Femur (tissue), 1 donor: ENCODE data around the gene KIF12.
"Not testable (repeated sequence)": the region's sequence is repeated elsewhere in the genome, so short reads cannot be mapped to it uniquely, and the experiment has no call there.

Source experiments
- DNase-seq: peaks from one replicate; pipeline ENCODE4 v3.0.0-alpha.2; 2017

KIF12 gene

GRCh38 chr9:114083666-114084065 is 15.4 kb downstream of the KIF12 start:
- DNase-seq, result peak; percentile 17

DNA sequence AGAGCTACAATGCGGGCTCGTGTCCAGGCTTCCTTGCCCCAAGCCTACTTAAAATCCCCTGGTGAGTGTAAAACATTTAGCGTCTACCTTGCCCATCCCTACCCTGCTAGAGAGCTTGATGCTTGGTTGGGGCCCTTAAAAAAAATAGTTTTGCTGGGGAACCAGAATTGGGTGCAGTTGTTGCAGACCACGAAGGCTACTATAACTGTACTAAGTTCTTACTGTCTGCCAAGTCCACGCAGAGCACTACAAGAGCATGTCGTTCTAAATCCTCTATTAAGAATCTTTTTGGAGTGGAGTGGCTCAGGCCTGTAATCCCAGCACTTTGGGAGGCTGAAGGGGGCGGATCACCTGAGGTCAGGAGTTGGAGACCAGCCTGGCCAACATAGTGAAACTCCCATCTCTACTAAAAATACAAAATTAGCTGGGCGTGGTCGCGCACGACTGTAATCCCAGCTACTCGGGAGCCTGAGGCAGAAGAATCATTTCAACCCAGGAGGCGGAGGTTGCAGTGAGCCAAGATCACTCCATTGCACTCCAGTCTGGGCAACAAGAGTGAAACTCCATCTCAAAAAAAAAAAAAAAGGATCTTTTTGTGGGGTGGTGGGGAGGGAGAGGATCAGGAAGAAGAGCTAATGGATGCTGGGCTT is 16.2 kb downstream of the KIF12 start:
- DNase-seq, result not testable (repeated sequence)

DNA sequence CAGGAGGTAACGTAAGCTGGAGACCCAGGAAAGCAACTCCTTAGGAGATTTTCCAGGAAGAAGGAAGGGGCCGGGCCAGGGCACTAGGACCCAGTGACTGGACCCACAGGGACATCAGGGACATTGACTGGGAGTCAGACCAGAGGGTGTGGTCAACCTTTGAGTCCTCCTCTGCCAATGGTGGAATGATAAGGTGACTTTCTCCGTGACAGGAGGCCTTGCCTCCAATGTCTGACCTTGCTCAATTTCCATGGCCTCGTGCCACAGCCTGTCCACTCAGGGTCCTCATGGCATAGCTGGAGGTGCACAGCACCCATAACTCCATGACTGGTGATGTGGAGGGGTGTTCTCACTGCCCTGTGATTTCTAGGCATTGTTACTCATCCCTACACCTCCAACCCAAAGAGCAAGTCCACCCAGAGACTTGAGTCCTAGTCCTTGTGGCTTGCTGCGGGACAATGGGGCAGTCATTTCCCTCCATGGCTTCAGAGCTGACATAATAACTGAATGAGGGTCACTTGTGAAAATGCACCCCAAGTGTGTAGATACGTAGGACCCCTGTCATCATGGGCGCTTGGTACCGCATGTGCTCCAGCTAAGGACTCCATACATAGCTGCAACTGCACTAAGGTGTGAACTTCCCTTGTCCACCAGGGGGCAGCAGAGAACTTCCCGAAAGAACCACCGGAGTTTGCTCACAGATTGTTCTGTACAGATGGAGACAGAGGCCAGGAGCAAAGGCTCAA is 16.9 kb downstream of the KIF12 start:
- DNase-seq, result peak; percentile 93

- DNase-seq, result peak; percentile 12
Measured at GRCh38 chr9:114081441-114082016, 17.6 kb downstream of the KIF12 start.

DNA sequence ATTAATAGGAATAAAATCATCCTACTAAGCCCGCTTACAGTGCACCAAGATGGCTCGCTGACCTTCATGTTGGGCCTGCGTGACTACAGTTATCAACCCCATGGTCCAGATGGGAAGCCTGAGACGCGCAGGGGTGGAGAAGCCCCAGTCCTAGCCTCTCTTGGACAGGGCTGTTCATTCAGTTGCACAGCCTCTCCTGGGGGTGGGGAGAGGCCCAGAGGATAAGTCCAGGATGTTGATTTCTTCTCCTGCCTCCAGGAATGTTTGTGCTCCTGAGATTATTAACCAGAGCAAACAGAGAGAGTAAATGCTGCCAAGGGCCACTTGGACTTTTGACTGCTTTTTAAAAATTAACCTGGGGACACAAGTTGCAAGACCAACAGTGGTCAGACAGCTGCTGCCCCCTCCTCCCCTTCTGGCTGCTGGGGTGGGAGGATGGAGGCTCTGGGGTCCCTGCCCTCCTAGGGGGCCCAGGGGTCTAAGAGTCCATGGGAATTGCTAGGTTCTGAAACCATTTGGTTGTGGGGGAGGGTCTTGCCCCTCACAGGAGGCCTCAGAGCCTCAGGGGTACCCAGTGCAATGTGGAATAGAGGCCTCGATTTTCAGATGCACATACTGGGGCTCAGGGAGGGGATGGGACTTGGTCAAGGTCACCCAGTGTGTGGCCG is 18.2 kb downstream of the KIF12 start:
- DNase-seq, result no peak

DNA sequence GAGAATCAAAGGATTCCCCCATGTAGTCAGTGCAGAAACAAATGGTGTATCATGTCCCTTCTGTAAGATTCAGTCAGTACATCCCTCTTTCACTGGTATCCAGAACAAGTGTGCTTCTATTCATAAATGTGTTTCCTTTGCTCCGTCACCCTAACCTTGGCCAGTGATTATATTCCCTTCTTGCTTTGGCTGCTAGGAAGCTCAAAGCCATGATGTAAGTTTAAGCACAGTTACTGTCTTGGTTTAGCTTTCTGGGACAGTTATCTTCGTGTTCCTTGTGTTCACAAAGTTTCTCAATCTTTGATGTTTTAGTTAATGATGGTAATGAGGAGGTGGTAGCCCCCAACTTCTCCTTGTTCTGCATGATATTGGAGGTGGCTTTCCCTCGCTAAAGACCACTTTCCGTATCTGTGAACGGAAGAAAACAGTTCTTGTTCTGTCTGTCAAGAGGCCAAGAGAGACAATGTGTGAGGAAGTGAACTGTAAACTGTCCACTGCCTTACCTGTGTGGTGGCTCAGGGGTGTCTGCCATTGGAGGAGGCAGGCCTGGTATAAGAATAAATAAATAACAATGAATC is 18.8 kb downstream of the KIF12 start:
- DNase-seq, result no peak

GRCh38 chr9:114078781-114079156 is 20.3 kb downstream of the KIF12 start:
- no peak for DNase-seq

GRCh38 chr9:114078021-114078780 is 20.9 kb downstream of the KIF12 start, which contains the start of gene AMBP:
Gene AMBP, minus strand, starts transcription at chr9:114078300. Its CDS starts 91 bp downstream, at chr9:114078209.
- peak; percentile 20 for DNase-seq

GRCh38 chr9:114077162-114077837 is 21.8 kb downstream of the KIF12 start:
- DNase-seq, result peak; percentile 12

DNA sequence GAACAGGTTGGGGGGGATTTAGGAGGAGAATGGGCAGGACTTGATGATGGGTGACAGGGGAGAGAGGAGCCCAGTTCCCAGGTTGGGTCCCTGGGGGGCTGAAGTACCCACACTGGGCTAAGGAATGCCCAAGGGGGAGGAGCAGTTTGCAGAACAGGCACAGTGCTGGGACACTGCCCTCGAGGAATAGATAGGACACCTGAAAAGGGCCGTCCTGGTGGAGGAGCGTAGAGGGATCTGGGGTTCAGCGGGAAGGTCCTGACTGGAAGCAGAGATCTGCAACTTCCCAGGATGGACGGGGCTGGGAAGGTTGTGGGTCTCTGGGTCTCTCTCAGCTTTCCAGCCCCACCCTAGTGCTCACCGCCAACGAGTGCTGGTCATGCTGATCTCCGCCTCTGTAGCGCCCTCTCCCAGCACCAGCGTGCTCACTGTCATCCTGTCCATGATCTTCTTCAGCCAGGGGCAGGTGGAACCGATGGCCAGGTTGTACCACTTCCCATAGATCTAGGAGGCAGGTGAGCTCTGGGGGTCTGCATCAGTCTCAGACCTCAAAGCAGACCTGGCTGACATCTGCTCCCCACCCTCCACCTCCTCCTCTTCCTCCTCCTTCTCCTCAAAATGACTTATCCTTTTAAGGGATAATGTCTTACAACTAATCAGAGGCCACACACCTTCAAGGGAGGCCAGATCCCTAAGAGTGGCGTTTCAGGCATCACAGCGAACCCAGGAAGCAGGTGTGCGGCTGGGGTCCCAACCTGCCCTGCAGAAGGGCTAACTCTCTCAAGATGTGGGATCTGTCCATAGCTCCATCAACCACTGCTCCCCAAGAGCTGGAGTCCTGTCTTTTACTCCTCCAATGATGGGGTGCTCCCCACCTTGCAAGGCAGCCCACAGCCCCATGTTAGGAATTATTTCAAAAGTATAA is 22.6 kb downstream of the KIF12 start:
- DNase-seq, result no peak

GRCh38 chr9:114075602-114076001 is 23.5 kb downstream of the KIF12 start:
- DNase-seq, result no peak

DNA sequence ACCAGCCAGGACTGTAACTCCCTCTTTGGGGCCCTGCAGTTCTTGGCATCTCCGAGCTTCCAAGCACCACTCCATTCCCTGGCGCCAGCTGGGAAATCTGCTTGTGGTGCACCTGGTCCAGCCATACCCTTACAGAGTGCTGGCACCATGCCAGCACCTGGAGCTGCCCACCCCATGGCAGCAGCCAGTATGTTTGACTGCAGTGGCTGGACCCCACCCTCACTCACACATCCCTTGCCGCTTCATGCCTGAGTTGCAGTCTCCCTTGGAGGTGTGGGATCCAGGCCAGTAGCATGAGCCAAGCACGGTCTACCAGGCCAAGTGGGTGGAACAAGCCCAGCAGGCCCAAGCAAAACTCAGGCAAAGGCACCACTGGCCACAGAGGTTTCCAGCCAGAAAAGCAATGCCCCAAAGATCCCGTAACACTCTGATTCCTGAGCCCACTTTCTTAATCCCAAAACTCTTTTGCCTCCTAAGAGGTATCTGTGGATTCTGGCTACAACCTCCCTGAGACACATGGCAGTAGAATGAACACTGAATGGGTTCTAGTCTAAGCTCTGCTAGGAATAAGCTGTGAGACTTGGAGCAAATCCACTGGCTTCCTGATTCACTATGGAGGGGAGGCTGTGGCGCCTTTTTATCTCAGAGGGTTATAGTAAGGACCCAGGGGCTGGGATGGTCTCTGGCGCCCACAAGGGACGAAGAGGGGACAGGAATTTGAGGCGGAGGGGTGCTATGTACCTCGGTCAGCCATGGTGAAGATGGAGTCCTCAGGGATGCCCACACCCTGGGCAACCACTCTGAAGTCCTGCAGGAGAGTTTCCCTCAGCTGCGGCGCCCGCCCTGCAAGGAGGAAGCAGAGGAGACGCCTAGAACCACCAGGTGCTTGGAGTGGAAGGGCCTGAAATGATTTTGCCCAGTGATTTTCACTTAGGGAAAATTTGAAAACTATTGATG is 26.6 kb downstream of the KIF12 start:
- peak; percentile 82 for DNase-seq

GRCh38 chr9:114071197-114071795 is 27.8 kb downstream of the KIF12 start:
- peak; percentile 12 for DNase-seq

- peak; percentile 16 for DNase-seq
Measured at GRCh38 chr9:114070188-114071103, 28.6 kb downstream of the KIF12 start.

DNA sequence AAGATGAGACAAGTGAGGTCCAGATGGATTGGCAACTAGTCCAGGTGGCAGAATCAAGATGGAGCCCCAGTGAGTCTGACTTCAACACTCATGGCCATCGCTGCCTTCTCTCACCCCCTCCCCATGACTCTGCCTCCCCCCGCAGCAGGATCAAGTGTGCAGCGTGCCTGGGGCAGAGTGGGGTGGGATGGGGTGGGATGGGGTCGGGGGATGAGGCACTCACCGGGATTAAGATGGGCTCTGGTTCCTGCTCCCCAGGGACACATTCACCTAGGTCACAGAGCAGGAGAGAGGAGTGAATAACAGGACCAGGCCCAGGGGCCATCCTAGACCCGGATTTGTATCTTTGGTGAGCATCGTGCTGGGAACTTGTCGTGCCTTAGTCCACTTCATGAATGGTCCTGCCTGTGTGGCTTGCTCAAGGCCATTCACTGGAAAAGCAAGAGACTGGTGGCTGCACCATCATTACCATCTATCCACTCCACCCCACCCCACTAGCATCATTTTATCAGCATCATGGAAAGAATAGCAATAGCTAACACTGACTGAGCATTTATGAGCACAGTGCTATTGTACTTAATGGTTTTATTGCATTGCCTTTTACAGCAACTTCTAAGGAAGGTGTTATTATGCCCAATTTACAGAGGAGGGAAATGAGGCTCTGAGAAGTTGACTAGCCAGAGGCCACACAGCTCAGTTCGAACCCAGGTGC is 29.5 kb downstream of the KIF12 start:
- DNase-seq, result no peak

DNA sequence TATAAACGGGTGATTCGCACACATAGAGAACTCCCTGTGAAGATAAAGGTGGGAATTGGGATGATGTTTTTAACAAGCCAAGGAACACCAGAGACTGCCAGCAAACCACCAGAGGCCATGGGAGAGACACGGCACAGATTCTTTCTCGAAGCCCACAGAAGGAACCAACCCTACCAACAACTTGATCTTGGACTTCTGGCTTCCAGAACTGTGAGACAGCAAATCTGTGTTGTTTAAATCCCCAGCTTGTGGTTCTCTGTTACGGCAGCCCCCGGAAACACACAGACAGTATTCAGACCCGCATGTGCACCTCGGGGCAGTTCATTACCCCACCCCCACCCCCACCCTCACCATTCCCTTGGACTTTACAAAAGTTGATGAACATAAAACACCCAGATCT is 33.8 kb downstream of the KIF12 start:
- DNase-seq, result no peak

GRCh38 chr9:114061830-114062474 is 37.1 kb downstream of the KIF12 start:
- no peak for DNase-seq
